HG02763 (cell line): ENCODE data around the gene PSPN.
"Not testable (repeated sequence)": the region's sequence is repeated elsewhere in the genome, so short reads cannot be mapped to it uniquely, and the experiment has no call there.

Experiments
- ATAC-seq: cut with Tn5 transposase; IDR thresholded peaks from one replicate; pipeline ENCODE4 v1.9.1; 2021; ENCODE audit warnings: mild to moderate bottlenecking, moderate library complexity; ENCODE audit not compliant: unreplicated experiment

The PSPN gene

DNA sequence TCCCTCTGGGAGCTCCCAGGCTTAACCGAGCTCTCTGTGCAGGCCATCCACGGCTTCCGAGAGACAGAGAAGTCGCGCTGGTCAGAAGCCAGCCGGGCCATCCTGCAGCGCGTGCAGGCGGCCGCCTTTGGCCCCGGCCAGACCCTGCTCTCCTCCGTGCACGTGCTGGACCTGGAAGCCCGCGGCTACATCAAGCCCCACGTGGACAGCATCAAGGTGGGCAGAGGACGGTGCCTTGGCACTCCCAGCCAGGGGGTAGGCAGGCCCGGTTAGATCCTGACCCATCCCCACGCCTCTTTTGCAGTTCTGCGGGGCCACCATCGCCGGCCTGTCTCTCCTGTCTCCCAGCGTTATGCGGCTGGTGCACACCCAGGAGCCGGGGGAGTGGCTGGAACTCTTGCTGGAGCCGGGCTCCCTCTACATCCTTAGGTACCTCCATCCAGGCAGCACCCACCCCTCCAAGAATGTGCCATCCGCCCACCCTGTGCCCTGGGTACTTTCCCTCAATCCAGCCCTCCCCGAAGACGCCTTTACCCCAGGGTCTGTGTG, 1.5 kb downstream of the PSPN start:
- no peak for ATAC-seq

DNA sequence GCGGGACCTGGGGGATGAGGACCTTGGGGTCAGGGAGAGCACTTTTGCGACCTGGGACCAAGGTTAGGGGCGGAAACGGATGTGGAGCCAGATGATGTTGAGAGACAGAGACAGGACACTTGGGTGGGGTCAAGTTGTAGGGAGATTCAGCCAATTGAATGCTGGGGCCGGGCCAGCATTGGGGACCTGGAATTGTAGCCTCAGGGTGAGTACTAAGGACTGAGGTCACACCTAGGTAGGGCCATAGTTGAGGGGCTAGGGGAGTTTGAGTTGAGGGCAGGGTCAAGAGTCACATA, 2.0 kb downstream of the PSPN start:
- no peak for ATAC-seq

DNA sequence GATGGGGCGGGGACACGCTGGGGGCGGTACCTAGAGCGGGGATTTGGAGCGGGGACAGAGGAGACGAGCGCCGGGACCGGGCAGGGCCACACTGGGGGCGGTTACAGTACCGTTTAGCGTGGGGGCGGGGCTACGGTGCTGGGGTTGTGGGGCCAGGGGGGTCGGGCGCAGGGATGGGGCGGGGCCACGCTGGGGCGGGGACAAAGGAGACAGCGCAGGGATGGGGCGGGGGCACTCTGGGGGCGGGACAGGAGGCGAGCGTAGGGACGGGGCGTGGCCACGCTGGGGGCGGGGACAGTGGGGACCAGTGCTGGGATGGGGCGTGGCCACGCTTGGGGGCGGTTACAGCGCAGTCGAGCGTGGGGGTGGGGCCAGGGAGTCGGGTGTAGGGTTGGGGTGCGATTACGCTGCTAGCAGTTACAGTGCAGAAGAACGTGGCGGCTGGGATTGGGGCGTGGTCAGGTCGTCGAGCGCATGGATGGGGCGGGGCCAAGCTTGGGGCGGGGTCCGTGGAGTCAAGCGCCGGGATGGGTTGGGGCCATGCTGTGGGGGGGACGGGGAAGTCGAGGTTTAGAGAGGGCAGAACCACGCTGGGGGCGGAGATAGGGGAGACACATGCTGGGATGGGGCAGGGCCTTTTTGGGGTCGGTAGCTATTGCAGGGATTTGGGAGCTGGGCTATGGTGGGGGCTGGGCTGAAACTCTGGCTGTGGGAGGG, 2.5 kb downstream of the PSPN start:
- ATAC-seq = peak; percentile 61

DNA sequence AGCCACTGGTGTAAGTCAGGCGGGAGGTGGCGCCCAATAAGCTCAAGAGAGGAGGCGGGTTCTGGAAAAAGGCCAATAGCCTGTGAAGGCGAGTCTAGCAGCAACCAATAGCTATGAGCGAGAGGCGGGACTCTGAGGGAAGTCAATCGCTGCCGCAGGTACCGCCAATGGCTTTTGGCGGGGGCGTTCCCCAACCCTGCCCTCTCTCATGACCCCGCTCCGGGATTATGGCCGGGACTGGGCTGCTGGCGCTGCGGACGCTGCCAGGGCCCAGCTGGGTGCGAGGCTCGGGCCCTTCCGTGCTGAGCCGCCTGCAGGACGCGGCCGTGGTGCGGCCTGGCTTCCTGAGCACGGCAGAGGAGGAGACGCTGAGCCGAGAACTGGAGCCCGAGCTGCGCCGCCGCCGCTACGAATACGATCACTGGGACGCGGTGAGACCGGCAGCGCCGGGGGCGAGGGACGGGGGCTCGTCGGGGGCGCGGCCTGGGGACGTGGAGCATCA, 3.1 kb downstream of the PSPN start, which contains the start of gene ALKBH7:
ALKBH7 (plus strand) TSS at position 201 of the 502 bp plus-strand sequence; CDS start at position 228, 27 bp downstream.
- ATAC-seq = peak; percentile 82

DNA sequence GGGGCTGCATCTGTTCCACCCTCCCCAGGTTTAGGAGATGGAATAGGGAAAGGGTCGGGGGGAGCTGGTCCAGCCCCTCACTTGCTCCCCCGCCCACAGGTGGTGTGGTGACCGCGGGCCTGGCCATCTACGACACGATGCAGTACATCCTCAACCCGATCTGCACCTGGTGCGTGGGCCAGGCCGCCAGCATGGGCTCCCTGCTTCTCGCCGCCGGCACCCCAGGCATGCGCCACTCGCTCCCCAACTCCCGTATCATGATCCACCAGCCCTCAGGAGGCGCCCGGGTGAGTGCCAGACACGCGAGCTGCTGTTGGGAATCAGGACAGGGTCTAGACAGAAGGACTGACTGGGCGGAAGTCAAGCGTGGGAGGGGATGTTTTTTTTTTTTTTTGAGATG, 11.4 kb downstream of the PSPN start:
- no peak for ATAC-seq

DNA sequence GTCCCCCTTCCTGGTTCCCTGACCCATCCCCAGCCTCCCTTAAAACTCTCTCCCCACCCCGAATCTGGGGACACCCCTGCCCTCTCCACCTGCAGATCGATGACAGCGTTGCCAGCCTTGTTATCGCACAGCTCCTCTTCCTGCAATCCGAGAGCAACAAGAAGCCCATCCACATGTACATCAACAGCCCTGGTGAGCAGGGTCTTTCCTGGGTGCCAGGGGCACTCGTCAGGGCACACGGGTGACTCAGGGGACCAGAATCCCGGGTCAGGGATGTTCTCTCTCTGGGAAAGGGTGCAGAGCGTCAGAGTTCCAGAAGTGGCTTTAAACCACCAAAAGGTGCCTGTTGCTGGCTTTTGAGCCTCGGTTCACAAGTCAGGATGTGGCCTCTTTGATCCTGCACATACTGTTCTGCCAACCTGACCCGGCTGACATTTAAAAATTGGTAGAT, 13.4 kb downstream of the PSPN start:
- ATAC-seq = no peak

DNA sequence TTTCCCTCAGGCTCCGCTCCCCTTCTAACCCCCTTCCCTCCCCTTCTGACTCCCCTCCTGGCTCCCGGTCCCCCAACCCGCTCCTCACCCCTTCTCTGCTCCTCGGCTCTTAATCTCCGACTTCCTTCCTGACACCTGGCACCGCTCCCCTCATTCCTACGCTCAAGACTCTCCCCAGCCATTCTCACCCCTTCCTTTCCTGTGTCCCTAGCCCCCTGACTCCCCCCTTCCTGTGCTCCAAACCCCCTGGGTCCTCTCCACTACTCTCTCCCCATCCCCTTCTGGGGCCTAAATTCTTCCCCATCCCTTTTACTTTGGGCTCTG, 13.7 kb downstream of the PSPN start:
- no peak for ATAC-seq

DNA sequence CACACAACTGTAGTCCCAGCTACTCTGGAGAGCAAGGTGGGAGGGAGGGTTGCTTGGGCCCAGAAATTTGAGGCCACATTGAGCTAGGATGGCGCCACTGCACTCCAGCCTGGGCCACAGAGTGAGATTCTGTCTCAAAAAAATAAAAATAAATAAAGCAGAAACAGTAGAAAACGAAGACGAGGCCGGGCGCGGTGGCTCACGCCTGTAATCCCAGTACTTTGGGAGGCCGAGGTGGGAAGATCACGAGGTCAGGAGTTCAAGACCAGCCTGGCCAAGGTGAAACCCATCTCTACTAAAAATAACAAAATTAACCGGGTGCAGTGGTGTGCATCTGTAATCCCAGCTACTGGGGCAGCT, 14.9 kb downstream of the PSPN start:
- ATAC-seq = not testable (repeated sequence)

DNA sequence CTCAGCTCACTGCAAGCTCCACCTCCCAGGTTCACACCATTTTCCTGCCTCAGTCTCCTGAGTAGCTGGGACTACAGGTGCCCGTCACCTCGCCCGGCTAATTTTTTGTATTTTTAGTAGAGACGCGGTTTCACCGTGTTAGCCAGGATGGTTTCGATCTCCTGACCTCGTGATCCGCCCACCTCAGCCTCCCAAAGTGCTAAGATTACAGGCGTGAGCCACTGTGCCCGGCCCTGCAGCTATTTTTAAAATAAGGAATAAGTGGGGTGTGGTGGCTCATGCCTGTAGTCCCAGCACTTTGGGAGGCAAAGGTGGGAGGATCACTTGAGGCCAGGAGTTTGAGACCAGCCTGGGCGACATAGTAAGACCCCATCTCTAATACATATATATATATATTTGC, 15.3 kb downstream of the PSPN start:
- ATAC-seq = not testable (repeated sequence)

DNA sequence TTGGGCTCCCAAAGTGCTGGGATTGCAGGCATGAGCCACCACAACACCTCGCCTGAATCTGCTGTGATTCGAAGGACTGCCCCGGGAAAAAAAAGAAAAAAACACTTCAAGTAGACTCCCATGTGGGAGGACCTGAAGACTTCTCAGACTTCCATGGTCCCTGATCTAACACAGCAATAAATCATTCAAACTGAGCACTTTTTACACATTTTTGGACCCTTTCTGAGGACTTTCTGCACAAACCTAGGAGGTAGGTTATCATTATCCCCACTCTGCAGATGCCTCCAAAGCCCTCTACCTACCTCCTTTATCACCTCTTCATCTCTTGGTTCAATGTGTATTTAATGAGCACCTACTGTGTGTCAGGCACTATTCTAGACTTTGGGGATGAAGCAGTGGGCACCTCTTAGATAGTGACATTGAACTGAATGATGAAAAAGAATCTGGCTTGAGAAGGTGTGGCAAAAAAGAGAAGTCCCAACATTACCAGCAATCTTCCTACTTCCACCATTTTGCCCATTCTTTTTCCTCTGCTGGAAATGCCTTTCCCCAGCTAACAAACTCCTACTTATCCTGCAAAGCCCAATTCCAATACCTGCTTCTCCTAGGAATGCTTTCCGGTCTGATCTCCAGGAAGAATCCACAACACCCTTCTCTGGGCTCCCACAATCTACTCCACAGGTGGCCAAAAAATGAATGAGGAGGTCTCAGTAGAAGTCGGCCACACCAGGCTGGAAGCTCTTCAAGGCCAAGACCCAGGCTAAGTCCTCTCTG, 16.0 kb downstream of the PSPN start:
- ATAC-seq = no peak

DNA sequence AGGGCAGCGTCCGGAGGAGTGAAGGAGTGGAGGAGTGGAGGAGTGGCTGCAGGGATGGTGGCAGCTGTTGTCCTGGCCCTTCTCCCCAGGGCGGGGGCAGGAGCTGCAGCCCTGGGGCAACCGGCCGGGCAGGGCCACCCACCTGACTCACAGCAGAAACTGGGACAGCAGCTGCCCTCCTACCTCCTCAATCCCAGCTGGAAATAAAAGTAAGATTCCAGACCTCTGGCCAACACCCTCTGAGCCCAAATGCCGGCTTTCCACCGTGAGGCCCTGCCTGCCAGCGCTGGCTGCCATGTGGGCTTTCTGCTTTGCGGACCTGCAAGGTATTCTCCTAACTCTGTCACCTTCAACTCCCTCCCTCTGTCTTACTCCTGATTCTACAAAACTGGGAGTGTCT, 17.7 kb downstream of the PSPN start:
- no peak for ATAC-seq

DNA sequence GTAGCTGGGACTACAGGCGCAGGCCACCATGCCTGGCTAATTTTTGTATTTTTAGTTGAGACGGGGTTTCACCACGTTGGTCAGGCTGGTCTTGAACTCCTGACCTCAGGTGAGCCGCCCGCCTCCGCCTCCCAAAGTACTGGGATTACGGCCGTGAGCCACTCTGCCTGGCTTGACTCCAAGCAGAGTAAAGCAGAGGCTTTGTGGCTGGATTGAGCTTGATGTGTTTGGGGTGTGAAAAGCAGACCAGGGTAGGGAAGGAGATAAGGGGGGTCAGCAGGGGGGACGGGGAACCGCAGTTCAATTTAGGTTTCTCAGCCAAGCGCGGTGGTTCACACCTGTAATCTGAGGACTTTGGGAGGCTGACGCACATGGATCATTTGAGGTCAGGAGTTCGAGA, 18.6 kb downstream of the PSPN start:
- no peak for ATAC-seq

DNA sequence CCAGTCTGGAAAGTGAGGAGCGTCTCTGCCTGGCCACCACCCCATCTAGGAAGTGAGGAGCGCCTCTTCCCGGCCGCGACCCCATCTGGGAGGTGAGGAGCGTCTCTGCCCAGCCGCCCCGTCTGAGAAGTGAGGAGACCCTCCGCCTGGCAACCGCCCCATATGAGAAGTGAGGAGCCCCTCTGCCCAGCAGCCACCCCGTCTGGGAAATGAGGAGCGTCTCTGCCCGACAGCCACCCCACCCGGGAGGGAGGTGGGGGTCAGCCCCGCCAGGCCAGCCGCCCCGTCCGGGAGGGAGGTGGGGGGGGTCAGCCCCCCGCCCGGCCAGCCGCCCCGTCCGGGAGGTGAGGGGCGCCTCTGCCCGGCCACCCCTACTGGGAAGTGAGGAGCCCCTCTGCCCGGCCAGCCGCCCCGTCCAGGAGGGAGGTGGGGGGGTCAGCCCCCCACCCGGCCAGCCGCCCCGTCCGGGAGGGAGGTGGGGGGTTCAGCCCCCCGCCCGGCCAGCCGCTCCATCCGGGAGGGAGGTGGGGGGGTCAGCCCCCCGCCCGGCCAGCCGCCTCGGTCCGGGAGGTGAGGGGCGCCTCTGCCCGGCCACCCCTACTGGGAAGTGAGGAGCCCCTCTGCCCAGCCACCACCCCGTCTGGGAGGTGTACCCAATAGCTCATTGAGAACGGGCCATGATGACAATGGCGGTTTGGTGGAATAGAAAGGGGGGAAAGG, 20.3 kb downstream of the PSPN start:
- ATAC-seq = not testable (repeated sequence)

DNA sequence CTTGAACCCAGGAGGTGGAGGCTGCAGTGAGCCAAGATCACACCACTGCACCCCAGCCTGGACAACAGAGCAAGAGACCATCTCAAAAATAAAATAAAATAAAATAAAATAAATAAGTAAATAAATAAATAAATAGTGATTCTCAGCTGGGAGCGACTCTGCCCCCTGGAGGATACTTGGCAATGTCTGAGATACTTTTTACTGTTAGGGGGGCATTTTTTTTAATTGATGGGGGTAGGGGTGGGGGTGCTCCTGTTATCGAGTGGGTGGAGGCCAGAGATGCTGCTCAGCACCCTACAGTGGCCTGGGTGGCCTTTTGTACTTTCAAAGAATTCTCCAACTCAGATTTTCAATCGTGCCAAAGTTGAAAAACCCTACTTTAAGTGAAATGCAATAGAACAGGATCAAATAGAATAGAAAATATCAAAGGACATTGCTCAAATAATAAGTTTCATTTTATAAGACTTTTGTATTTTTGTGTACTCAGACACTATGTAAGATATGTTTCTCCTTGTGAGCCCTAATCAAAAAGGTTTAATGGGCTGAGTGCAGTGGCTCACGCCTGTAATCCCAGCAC, 21.5 kb downstream of the PSPN start:
- ATAC-seq = no peak

DNA sequence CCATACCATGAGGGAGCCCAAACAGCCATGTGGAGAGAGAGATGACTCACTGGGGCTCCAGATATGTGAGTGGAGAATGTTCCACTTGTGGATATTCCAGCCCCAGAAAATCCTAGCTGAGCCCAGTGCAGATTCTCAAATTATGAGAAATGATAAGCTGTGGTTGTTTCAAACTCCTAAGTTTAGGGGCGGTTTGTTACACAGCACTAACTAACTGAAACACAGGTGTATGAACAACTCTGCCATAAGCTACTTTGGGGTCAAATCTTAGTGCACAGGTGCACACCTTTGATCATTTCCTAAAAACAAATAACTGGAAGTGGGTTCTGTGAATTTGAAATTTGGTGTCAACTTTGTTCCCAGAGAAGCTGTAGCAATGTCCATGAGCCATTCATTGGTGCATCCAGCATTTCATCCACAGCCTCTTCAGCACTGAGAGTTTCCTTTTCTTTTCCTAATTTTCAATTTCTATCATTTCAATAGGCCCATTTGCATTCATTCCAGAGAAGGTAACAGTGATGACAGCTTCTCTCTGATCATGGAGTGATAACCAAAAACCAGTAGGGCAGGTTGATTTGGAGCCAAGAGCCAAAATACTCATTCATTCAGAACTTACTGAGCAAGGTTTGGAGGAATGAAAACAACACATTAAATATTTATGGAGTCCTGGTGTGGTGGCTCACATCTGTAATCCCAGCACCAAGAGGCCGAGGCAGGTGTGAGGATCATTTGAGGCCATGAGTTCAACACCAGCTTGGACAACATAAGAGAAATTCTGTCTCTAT, 23.2 kb downstream of the PSPN start:
- no peak for ATAC-seq

DNA sequence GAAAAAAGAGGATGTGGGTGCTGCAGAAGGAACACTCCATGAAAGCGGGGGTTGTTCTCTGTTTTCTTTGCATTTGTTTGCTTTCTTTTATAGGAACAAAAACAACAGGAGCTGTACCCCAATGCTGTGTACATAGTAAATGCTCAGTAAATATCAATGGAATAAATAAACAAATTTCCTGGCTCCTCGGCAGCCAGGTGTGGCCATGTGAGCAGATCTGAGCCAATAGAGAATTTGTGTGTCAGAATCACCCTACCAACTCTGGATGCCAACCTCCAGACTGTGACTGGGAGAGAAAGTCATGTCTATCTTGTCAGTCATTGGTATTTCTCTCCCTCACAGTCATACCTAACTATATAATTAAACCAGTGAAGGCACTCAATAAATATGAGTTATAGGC, 25.0 kb downstream of the PSPN start:
- ATAC-seq = no peak

DNA sequence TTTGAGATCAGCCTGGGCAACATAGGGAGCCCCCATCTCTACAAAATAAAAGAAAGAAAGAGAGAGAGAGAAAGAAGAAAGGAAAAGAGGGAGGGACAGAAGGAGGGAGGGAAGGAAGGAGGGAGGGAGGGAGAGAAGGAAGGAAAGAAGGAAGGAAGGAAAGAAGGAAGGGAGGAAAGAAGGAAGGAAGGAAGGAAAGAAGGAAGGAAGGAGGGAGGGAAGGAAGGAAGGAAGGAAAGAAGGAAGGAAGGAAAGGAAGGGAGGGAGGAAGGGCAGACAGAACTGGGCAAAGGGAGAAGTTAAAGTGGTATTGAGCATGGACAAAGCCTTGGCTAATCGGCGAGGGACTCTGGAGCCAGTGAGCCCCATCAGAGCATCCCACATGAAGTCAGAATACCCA, 26.5 kb downstream of the PSPN start:
- ATAC-seq = not testable (repeated sequence)

DNA sequence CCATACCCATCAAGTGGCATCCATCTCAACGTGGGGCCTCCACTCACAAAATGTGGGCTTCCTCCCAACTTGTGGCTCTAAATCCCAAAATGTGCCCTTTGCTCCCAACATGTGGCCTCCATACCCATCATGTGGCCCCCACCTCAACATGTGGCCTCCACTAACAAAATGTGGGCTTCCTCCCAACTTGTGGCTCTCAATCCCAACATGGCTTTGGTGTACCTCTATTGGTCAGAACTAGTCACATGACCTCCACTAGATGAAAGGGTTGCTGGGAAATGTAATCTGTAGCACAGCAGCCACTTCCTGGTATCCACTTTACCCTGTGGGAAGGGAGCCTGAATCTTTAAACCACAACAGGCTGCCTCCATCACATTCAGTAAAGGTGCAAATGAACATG, 32.3 kb downstream of the PSPN start:
- ATAC-seq = no peak

DNA sequence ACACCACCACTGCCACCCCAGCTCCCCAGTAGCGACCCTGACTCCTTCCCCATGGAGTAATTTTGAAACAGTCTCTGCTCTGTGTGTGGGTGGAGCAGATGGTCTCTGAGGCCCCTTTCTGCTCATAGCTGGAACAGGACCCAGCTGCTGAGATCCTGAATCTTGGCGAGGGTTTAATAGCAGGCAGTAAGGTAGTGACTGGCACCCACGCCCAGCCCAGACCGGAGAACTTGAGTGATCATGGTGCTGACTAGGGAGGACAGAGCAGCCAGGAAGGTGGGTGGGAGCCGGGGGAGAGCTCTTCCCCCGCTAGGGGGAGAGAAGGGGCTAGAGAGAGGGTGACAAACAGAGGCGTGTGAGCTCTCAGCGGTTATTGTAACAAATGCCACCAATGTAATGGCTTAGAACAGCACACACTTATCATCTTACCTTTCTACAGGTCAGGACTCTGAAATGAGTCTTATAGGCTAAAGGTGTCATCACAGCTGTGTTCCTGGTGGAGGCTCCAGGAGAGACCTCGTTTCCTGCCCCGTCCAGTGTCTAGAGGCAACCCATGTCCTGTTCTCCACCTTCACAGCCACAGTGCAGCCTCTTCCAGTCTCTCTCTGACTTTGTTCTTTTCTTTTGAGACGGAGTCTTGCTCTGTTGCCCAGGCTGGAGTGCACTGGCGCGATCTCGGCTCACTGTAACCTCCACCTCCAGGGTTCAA, 35.1 kb downstream of the PSPN start:
- ATAC-seq = no peak
